Astrocyte (in vitro differentiated cells and primary cell): ENCODE results near the gene P2RY8.

Experiments used
- CTCF ChIP-seq: IDR thresholded peaks from 2 replicates; pipeline ENCODE4 v1.5.1; 2011; ENCODE audit warnings: low read depth, mild to moderate bottlenecking, inconsistent platforms, low read length, moderate library complexity; ENCODE audit not compliant: insufficient read depth
- EZH2 ChIP-seq: IDR thresholded peaks from 2 replicates; pipeline ENCODE4 v1.6.1; 2012; ENCODE audit warnings: mild to moderate bottlenecking, low read length, inconsistent platforms; ENCODE audit not compliant: insufficient read depth

GRCh38 chrX:1468250-1468772, 68.7 kb downstream of the P2RY8 start:
- TF ChIP-seq CTCF: no peak
- TF ChIP-seq EZH2: no peak
